ENCODE measurements around the gene RASA3.
"Not testable (repeated sequence)": the region's sequence is repeated elsewhere in the genome, so short reads cannot be mapped to it uniquely, and the experiment has no call there.

The RASA3 gene

GRCh38 chr13:114002009-114002544, 130.3 kb downstream of the RASA3 start:
- no peak for DNase-seq (ENCODE audit: low spot score)

DNA sequence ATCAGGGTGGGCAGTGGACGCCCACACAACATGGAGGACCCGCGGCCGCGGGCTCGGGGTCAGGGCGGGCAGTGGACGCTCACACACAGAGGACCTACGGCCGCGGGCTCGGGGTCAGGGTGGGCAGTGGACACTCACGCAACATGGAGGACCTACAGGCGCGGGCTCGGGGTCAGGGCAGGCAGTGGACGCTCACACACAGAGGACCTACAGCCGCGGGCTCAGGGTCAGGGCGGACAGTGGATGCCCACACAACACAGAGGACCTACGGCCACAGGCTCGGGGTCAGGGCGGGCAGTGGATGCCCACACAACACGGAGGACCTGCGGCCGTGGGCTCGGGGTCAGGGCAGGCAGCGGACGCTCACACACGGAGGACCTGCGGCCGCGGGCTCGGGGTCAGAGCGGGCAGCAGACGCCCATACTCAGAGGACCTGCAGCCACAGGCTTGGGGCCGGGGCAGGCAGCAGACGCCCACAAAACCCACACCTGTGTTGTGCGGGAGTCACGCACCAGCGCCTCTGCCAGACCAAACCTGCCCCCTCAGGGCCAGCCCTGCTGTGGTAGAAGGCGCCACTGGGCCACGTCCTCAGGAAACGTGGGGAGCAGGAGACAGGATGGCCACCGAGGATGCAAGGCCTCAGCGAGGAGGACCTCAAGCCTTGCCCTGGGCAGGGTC, 131.0 kb downstream of the RASA3 start:
- DNase-seq (ENCODE audit: low spot score): no peak

GRCh38 chr13:114000151-114001040, 132.0 kb downstream of the RASA3 start:
- DNase-seq (ENCODE audit: low spot score): no peak

- no peak for DNase-seq (ENCODE audit: low spot score)
Observed at GRCh38 chr13:113999618-113999910, 132.9 kb downstream of the RASA3 start.

GRCh38 chr13:113998781-113999617, 133.4 kb downstream of the RASA3 start:
- no peak for DNase-seq (ENCODE audit: low spot score)

- DNase-seq (ENCODE audit: low spot score): no peak
Observed at GRCh38 chr13:113997845-113998751, 134.3 kb downstream of the RASA3 start.

- no peak for DNase-seq (ENCODE audit: low spot score)
Observed at GRCh38 chr13:113996912-113997745, 135.3 kb downstream of the RASA3 start.

GRCh38 chr13:113996081-113996911, 136.1 kb downstream of the RASA3 start:
- DNase-seq (ENCODE audit: low spot score): no peak

GRCh38 chr13:113995051-113995601, 137.3 kb downstream of the RASA3 start:
- DNase-seq (ENCODE audit: low spot score): no peak

GRCh38 chr13:113992276-113993005, 140.0 kb downstream of the RASA3 start:
- DNase-seq (ENCODE audit: low spot score): no peak

- DNase-seq (ENCODE audit: low spot score): no peak
Observed at GRCh38 chr13:113991676-113992179, 140.7 kb downstream of the RASA3 start.

DNA sequence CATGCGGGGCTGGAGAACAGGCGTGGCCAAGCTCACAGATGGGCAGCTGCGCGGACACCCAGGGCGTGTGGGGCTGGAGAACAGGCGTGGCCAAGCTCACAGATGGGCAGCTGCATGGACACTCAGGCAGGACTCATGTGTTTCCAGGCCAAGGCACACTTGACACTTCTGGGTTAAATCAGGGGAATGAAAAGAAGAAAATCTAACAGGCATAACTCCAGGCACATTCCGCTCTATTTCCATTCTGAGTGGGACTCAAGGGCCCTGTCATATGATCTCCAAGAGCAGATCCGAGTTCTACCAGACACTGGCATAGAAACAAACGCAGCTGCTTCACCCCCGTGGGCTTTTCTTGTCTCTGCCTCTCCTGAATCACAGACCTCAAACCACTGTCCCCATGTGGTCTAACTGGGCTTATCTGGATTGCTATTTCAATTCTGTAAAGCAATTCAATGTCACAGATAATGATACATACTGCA, 141.2 kb downstream of the RASA3 start:
- no peak for DNase-seq (ENCODE audit: low spot score)

DNA sequence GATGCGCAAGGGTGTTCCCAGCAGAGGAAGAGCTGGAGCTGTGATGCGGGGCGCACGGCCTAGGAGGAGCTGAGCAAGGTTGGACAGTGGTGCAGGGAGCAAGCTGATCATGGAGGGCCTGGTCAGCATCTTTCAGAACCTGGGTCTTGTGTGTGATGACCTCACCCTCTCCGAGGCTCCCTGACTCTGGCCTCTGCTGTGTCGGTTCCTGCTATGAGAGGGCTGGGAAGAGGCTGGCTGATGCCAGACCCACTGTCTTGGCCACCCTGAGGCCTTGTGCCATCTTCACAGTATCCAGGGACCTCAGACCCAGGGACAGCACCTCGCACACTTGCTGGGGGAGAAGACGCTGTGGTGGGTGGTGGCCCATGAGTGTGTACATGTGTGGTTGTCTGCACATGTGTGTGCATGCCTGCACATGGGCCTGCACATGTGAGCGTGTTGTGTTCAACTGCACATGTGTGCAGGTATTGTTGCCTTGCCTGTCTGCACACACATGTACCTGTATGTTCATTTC, 142.0 kb downstream of the RASA3 start:
- DNase-seq (ENCODE audit: low spot score): no peak

DNA sequence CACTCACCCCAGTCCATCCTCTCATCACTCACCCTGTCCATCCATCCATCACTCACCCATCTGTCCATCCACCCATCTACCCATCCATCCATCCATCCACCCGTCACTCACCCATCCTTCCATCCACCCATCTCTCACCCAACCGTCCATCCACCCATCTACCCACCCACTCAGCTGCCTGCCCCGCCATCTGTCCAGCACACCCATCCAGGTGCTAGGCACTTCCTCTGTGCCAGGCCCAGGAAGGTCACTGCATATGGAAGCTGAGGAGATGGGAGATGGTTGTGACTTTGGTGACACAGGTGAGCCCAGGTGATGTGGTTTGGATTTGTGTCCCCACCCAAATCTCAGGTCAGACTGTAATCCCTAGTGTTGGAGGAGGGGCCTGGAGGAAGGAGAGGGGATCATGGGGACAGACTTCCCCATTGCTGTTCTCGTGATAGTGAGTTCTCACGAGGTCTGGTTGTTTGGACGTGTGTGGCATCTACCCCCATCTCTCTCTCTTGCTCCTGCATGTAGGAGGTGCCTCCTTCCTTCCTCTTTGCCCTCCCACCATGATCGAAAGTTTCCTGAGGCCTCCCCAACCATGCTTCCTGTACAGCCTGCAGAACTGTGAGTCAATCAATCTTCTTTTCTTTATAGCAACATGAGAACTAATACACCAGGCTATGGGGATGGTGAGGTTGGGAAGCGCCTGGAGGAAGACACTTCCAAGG, 142.7 kb downstream of the RASA3 start:
- no peak for DNase-seq (ENCODE audit: low spot score)

- not testable (repeated sequence) for DNase-seq (ENCODE audit: low spot score)
Observed at GRCh38 chr13:113988859-113989258, 143.6 kb downstream of the RASA3 start.

DNA sequence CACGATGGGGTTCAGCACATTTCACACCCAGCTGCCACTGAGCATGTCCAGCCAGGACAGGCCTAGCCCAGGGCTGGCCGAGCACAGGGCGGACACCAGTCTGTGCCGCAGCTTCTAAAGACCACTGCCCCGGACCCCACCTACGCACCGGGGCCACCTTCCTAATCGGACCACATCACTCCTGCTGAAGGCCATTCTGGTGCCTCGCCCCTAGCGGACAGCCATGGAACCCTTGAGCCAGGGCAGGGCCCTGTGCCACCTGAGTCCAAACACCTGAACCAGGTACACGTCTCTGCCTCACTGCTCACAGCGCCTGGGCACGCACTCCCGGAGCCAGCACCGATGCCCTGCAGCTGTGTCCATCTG, 150.1 kb downstream of the RASA3 start:
- no peak for DNase-seq (ENCODE audit: low spot score)

GRCh38 chr13:113981611-113982295, 150.7 kb downstream of the RASA3 start:
- no peak for DNase-seq (ENCODE audit: low spot score)
